IMR-90 (cell line): ENCODE data around the gene ARMH1. TPM values are rescaled to one million over a fixed set of nuclear protein-coding genes. Genes with fewer than 3 reads are reported as not detected.

ENCODE experiments used
- ATAC-seq: fragments of 200-7000 bp; cut with Tn5 transposase; 2 replicates; pipeline ENCODE4 v1.9.1; 2020; ENCODE audit warnings: low read depth, mild to moderate bottlenecking, moderate library complexity
- BruUV-seq: library from RNA; stranded (reverse); fragments of 400-500 nt; replicated peaks from 2 replicates; lab custom pipeline; 2021; lab: Mats Ljungman, UMichigan
- CTCF ChIA-PET: fragments of 300-600 bp; formaldehyde crosslinking; extraction: SDS; loops from one replicate; lab custom pipeline; 2021; ENCODE audit warnings: antibody characterized with exemption; lab: Yijun Ruan, JAX
- POLR2A ChIA-PET: fragments of 300-600 bp; sonication (Branson Sonifier 250); formaldehyde crosslinking; loops from one replicate; lab custom pipeline; 2022; ENCODE audit warnings: antibody characterized with exemption; ENCODE audit not compliant: unreplicated experiment; lab: Charles Lee
- DNase-seq: peaks from one replicate; pipeline ENCODE4 v3.0.0; 2013
- H2AFZ ChIP-seq: replicated peaks from 2 replicates; pipeline ENCODE3; 2013; ENCODE audit warnings: low read length, mild to moderate bottlenecking; ENCODE audit not compliant: poor library complexity
- H2AK5ac ChIP-seq: 2 replicates; pipeline ENCODE4 v1.6.1; 2013; ENCODE audit warnings: low read depth, low read length, inconsistent platforms
- H2AK9ac ChIP-seq: replicated peaks from 2 replicates; pipeline ENCODE3; 2013; ENCODE audit warnings: mild to moderate bottlenecking, low read depth, low read length, moderate library complexity; ENCODE audit not compliant: poor library complexity
- H2BK120ac ChIP-seq: 2 replicates; pipeline ENCODE4 v1.6.1; 2013; ENCODE audit warnings: low read depth, low read length, inconsistent platforms
- H2BK15ac ChIP-seq: 3 replicates; pipeline ENCODE4 v1.6.1; 2013; ENCODE audit warnings: low read depth, low read length, inconsistent platforms
- H2BK20ac ChIP-seq: 2 replicates; pipeline ENCODE4 v1.6.1; 2013; ENCODE audit warnings: low read depth, mild to moderate bottlenecking, inconsistent platforms, low read length, moderate library complexity
- H2BK5ac ChIP-seq: 2 replicates; pipeline ENCODE4 v1.6.1; 2013; ENCODE audit warnings: mild to moderate bottlenecking, low read depth, low read length, inconsistent platforms; ENCODE audit not compliant: poor library complexity, severe bottlenecking
- H3K14ac ChIP-seq: replicated peaks from 2 replicates; pipeline ENCODE4 v1.6.1; 2013; ENCODE audit warnings: low read depth, low read length, inconsistent platforms
- H3K18ac ChIP-seq: 2 replicates; pipeline ENCODE4 v1.6.1; 2013; ENCODE audit warnings: low read depth, low read length, control low read depth
- H3K23ac ChIP-seq: 2 replicates; pipeline ENCODE4 v1.6.1; 2013; ENCODE audit warnings: low read depth, low read length, inconsistent platforms
- H3K27ac ChIP-seq: 2 replicates; pipeline ENCODE4 v1.5.1; 2013; ENCODE audit warnings: mild to moderate bottlenecking, control low read depth, low read length; ENCODE audit not compliant: insufficient read depth
- H3K27me3 ChIP-seq: 2 replicates; pipeline ENCODE4 v1.6.1; 2013; ENCODE audit warnings: low read length; ENCODE audit not compliant: control insufficient read depth, insufficient read depth
- H3K36me3 ChIP-seq: 2 replicates; pipeline ENCODE4 v1.6.1; 2013; ENCODE audit warnings: low read length, mixed read lengths; ENCODE audit not compliant: control insufficient read depth, insufficient read depth
- H3K4ac ChIP-seq: 2 replicates; pipeline ENCODE4 v1.6.1; 2013; ENCODE audit warnings: low read depth, low read length, inconsistent platforms
- H3K4me1 ChIP-seq: 2 replicates; pipeline ENCODE4 v1.6.1; 2013; ENCODE audit warnings: low read length, mixed read lengths; ENCODE audit not compliant: control insufficient read depth, insufficient read depth
- H3K4me2 ChIP-seq: 2 replicates; pipeline ENCODE4 v1.6.1; 2013; ENCODE audit warnings: low read depth, mild to moderate bottlenecking, control low read depth, low read length, moderate library complexity
- H3K4me3 ChIP-seq: 2 replicates; pipeline ENCODE4 v1.5.1; 2013; ENCODE audit warnings: low read depth, mild to moderate bottlenecking, control low read depth, low read length, moderate library complexity; ENCODE audit not compliant: insufficient read depth
- H3K56ac ChIP-seq: 2 replicates; pipeline ENCODE4 v1.6.1; 2013; ENCODE audit warnings: low read length, inconsistent platforms; ENCODE audit not compliant: insufficient read depth; ENCODE audit errors: extremely low read depth
- H3K79me1 ChIP-seq, 2 experiments: 2 replicates each; pipeline ENCODE4 v1.6.1; 2013; ENCODE audit warnings: low read length in 2 of 2, inconsistent platforms in 1 of 2, low read depth in 1 of 2
- H3K9ac ChIP-seq: 2 replicates; pipeline ENCODE4 v1.6.1; 2013; ENCODE audit warnings: low read depth, low read length, control low read depth
- H3K9me1 ChIP-seq: 2 replicates; pipeline ENCODE4 v1.6.1; 2013; ENCODE audit warnings: low read length, inconsistent platforms; ENCODE audit not compliant: insufficient read depth
- H3K9me3 ChIP-seq: 2 replicates; pipeline ENCODE4 v1.6.1; 2013; ENCODE audit warnings: low read length; ENCODE audit not compliant: control insufficient read depth, insufficient read depth
- H4K20me1 ChIP-seq: 2 replicates; pipeline ENCODE4 v1.6.1; 2013; ENCODE audit warnings: low read length, inconsistent platforms; ENCODE audit not compliant: insufficient read depth
- H4K5ac ChIP-seq: 2 replicates; pipeline ENCODE4 v1.6.1; 2013; ENCODE audit warnings: mild to moderate bottlenecking, low read depth, low read length, control low read depth
- H4K8ac ChIP-seq, 2 experiments: 2 replicates each; pipeline ENCODE4 v1.6.1; 2013; ENCODE audit warnings: low read depth in 2 of 2, low read length in 2 of 2, control low read depth in 1 of 2, inconsistent platforms in 1 of 2
- H4K91ac ChIP-seq: 2 replicates; pipeline ENCODE4 v1.6.1; 2013; ENCODE audit warnings: low read depth, low read length, inconsistent platforms; ENCODE audit not compliant: insufficient read depth
- CEBPB ChIP-seq: IDR thresholded peaks from 2 replicates; pipeline ENCODE4 v1.6.1; 2012; ENCODE audit warnings: low read depth, low read length, improper control_type of control experiment
- FOS ChIP-seq: fragments of 150-350 bp; IDR thresholded peaks from 2 replicates; pipeline ENCODE4 v1.6.1; 2016; ENCODE audit warnings: low read depth, low read length
- MAFK ChIP-seq: IDR thresholded peaks from 2 replicates; pipeline ENCODE4 v1.6.1; 2012; ENCODE audit warnings: low read depth, low read length, improper control_type of control experiment
- MAZ ChIP-seq: IDR thresholded peaks from 2 replicates; pipeline ENCODE4 v1.6.1; 2012; ENCODE audit warnings: low read depth, mild to moderate bottlenecking, low read length, improper control_type of control experiment, moderate library complexity, borderline replicate concordance
- MXI1 ChIP-seq: IDR thresholded peaks from 2 replicates; pipeline ENCODE4 v1.6.1; 2012; ENCODE audit warnings: low read depth, mild to moderate bottlenecking, low read length, moderate library complexity, borderline replicate concordance
- NFE2L2 ChIP-seq: fragments of 150-350 bp; IDR thresholded peaks from 2 replicates; pipeline ENCODE4 v1.6.1; 2016; ENCODE audit warnings: low read depth, mild to moderate bottlenecking, low read length
- POLR2A ChIP-seq: IDR thresholded peaks from 2 replicates; pipeline ENCODE4 v1.6.1; 2012; ENCODE audit warnings: mild to moderate bottlenecking, low read depth, low read length
- RFX5 ChIP-seq: IDR thresholded peaks from 2 replicates; pipeline ENCODE4 v1.8.0; 2012; ENCODE audit warnings: low read depth, mild to moderate bottlenecking, low read length, moderate library complexity
- SMC3 ChIP-seq: fragments of 150-350 bp; IDR thresholded peaks from 2 replicates; pipeline ENCODE4 v1.6.1; 2016; ENCODE audit warnings: low read depth, mild to moderate bottlenecking, antibody characterized with exemption, low read length, moderate library complexity
- USF2 ChIP-seq: fragments of 150-350 bp; IDR thresholded peaks from 2 replicates; pipeline ENCODE4 v1.6.1; 2017; ENCODE audit warnings: mild to moderate bottlenecking, antibody characterized with exemption, low read length, low read depth
- WGBS, 2 experiments: methylation state at CpG; one replicate each; pipeline versions ENCODE4 v1.1.5 to v1.1.7; 2013; ENCODE audit warnings: missing lambda C conversion rate in 2 of 2; ENCODE audit not compliant: insufficient read length in 1 of 2; ENCODE audit errors: extremely low coverage in 2 of 2; 5-methylcytosine and 5-hydroxymethylcytosine counted together
- dilution Hi-C: fragments of 300-500 bp; cut with HindIII; formaldehyde crosslinking; loops from one replicate; pipeline ENCODE4 v1.14.3; 2018; ENCODE audit warnings: low sequenced_read_pairs; ENCODE audit not compliant: unreplicated experiment
- in situ Hi-C: fragments of 300-500 bp; cut with MboI; formaldehyde crosslinking; loops from 3 replicates; pipeline ENCODE4 v1.14.3; 2019; ENCODE audit warnings: low sequenced_read_pairs, inconsistent platforms, mixed read lengths
- intact Hi-C: fragments of 100-400 bp; cut with micrococcal nuclease; formaldehyde crosslinking; loops from 2 replicates; pipeline ENCODE4 v1.10.0; 2022
- polyA plus RNA-seq, 3 experiments: library from polyadenylated mRNA; depleted of rRNA; stranded (reverse); fragments of >200 nt; gene quantifications; 2 replicates each; pipeline ENCODE4 v1.2.3, GENCODE V29; 2012; ENCODE audit warnings: low replicate concordance in 1 of 3
- total RNA-seq: library from RNA; depleted of rRNA; stranded (reverse); fragments of >200 nt; gene quantifications from 2 replicates; pipeline ENCODE4 v1.2.3, GENCODE V29; 2012
- TF ChIP-seq, protein P1 (sequence below): conservative IDR thresholded peaks from 2 replicates; pipeline ENCODE4 v1.5.1; 2012; ENCODE audit warnings: mild to moderate bottlenecking, low read depth, low read length, improper control_type of control experiment

Gene ARMH1
- total and polyA plus RNA-seq, 2 of the 4 experiments (the other 2 are of a cell fraction) = 0.36 to 0.72 TPM

- no peak for TF ChIP-seq POLR2A
Measured at GRCh38 chr1:44632598-44632997, 41.9 kb upstream of the ARMH1 start (continued).

DNA sequence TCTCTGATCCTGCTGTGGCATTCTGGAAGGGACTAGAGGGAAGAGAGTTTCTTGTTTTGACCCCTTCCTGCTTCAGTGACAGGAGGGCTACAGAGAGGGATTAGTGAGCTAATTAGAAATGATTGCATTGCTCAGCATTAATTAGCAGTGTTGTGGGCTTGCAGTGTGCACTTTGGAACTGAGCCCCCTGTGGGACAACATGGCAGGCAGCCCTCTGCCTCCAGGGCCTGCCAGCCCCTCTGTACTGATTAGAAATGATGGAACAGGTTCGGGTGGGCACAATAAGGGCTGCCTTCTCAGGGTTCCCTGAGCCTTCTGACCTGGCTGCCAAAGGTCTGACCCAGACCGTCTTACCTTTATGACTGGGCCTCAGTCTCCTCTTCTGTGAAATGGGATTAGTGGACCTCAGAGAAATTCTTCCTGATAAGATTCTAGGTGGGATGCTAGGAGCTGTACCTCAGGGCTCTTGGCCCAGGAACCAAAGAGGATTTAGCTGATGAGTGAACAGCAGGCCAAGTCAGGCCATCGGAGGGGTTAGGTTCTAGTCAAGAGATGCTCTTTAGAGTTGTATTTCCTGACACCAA lies 39.8 kb upstream of the ARMH1 start:
- H3K4me3 ChIP-seq = no peak overlapping the region
- no peak overlapping the region for H3K56ac ChIP-seq
- no peaks in the 10 kb centered on the region for H3K9me3 ChIP-seq
- no peak overlapping the region for H3K27ac ChIP-seq
- no peak overlapping the region for H3K23ac ChIP-seq
- H3K4me2 ChIP-seq = no peak overlapping the region
- no peak for DNase-seq
- no peak overlapping the region for H2BK120ac ChIP-seq
- H3K9ac ChIP-seq = no peak overlapping the region
- in situ Hi-C loops = no loop called here
- H2AK5ac ChIP-seq = no peak overlapping the region
- H3K79me1 ChIP-seq = peaks cover 28 to 61% of the 10 kb centered on the region in 2 experiments
- H4K8ac ChIP-seq = no peak overlapping the region
- no peak overlapping the region for H4K91ac ChIP-seq
- TF ChIP-seq MAFK (no peak), POLR2A (no peak), SMC3 (no peak), MXI1 (no peak), CEBPB (no peak), MAZ (no peak), NFE2L2 (no peak), USF2 (no peak), FOS (no peak), RFX5 (no peak)
- TF ChIP-seq, protein P1, sequence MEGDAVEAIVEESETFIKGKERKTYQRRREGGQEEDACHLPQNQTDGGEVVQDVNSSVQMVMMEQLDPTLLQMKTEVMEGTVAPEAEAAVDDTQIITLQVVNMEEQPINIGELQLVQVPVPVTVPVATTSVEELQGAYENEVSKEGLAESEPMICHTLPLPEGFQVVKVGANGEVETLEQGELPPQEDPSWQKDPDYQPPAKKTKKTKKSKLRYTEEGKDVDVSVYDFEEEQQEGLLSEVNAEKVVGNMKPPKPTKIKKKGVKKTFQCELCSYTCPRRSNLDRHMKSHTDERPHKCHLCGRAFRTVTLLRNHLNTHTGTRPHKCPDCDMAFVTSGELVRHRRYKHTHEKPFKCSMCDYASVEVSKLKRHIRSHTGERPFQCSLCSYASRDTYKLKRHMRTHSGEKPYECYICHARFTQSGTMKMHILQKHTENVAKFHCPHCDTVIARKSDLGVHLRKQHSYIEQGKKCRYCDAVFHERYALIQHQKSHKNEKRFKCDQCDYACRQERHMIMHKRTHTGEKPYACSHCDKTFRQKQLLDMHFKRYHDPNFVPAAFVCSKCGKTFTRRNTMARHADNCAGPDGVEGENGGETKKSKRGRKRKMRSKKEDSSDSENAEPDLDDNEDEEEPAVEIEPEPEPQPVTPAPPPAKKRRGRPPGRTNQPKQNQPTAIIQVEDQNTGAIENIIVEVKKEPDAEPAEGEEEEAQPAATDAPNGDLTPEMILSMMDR = no peak
- BruUV-seq = no TSS peak
- no peak overlapping the region for H3K4ac ChIP-seq
- H3K4me1 ChIP-seq = peaks cover 15% of the 10 kb centered on the region
- no CpG with 5 or more reads among the region's 3 CpGs for WGBS, 2 experiments
- H3K9me1 ChIP-seq = peaks cover 29% of the 10 kb centered on the region
- dilution Hi-C loops = no loop called here
- H2BK15ac ChIP-seq = no peak overlapping the region
- ChIA-PET POLR2A (interaction anchor here (0.5 kb wide), 1 partner anchor 148 kb away, joined by 10 read pairs; no protein-coding TSS in a partner anchor), CTCF (interaction anchor here (1.1 kb wide), 1 partner anchor 19 kb away, joined by 3 read pairs; no protein-coding TSS in a partner anchor)
- H4K5ac ChIP-seq = no peak overlapping the region
- H2BK20ac ChIP-seq = no peak overlapping the region
- H3K18ac ChIP-seq = no peak overlapping the region
- intact Hi-C loops = no loop called here
- H3K36me3 ChIP-seq = peaks cover 56% of the 10 kb centered on the region
- H2AK9ac ChIP-seq = no peak overlapping the region
- no peaks in the 10 kb centered on the region for H3K27me3 ChIP-seq
- H4K20me1 ChIP-seq = peaks cover 5% of the 10 kb centered on the region; the same call in 1 of the 2 replicates
- no peak overlapping the region for H2AFZ ChIP-seq
- no peak overlapping the region for H3K14ac ChIP-seq
- ATAC-seq = no peak
- H2BK5ac ChIP-seq = no peak overlapping the region
